ENCODE measurements around the gene POMT1.
"Not testable (repeated sequence)": the region's sequence is repeated elsewhere in the genome, so short reads cannot be mapped to it uniquely, and the experiment has no call there.

POMT1 gene

GRCh38 chr9:131495785-131496184 lies 6.9 kb upstream of the POMT1 start:
- DNase-seq (ENCODE audit: low read depth in 2 of 3, low spot score in 1 of 3): no peak

GRCh38 chr9:131496844-131497405 lies 5.8 kb upstream of the POMT1 start:
- no peak for DNase-seq (ENCODE audit: low read depth in 2 of 3, low spot score in 1 of 3)

- no peak for DNase-seq (ENCODE audit: low read depth in 2 of 3, low spot score in 1 of 3)
Observed at GRCh38 chr9:131499254-131499767, 3.4 kb upstream of the POMT1 start.

GRCh38 chr9:131500377-131500776 lies 2.3 kb upstream of the POMT1 start:
- DNase-seq (ENCODE audit: low read depth in 2 of 3, low spot score in 1 of 3): peak; percentile 43 to 71 (median 52)

- DNase-seq (ENCODE audit: low read depth in 2 of 3, low spot score in 1 of 3): peak; percentile 49 to 53 (median 49)
Observed at GRCh38 chr9:131500939-131501541, 1.7 kb upstream of the POMT1 start.

GRCh38 chr9:131503626-131504465 lies 1.1 kb downstream of the POMT1 start:
- peak; percentile 66 to 76 (median 74) for DNase-seq (ENCODE audit: low read depth in 2 of 3, low spot score in 1 of 3)

- DNase-seq (ENCODE audit: low read depth in 2 of 3, low spot score in 1 of 3): no peak
Observed at GRCh38 chr9:131505012-131505411, 2.3 kb downstream of the POMT1 start.

GRCh38 chr9:131511416-131511815 lies 8.7 kb downstream of the POMT1 start:
- no peak for DNase-seq (ENCODE audit: low read depth in 2 of 3, low spot score in 1 of 3)

- no peak for DNase-seq (ENCODE audit: low read depth in 2 of 3, low spot score in 1 of 3)
Observed at GRCh38 chr9:131511880-131512279, 9.2 kb downstream of the POMT1 start.

- no peak for DNase-seq (ENCODE audit: low read depth in 2 of 3, low spot score in 1 of 3)
Observed at GRCh38 chr9:131513177-131513576, 10.5 kb downstream of the POMT1 start.

- DNase-seq (ENCODE audit: low read depth in 2 of 3, low spot score in 1 of 3): not testable (repeated sequence)
Observed at GRCh38 chr9:131515559-131516031, 12.9 kb downstream of the POMT1 start.

- no peak for DNase-seq (ENCODE audit: low read depth in 2 of 3, low spot score in 1 of 3)
Observed at GRCh38 chr9:131516100-131516499, 13.4 kb downstream of the POMT1 start.

- DNase-seq (ENCODE audit: low read depth in 2 of 3, low spot score in 1 of 3): no peak
Observed at GRCh38 chr9:131516930-131517329, 14.2 kb downstream of the POMT1 start.

GRCh38 chr9:131517761-131518190 lies 15.1 kb downstream of the POMT1 start:
- DNase-seq (ENCODE audit: low read depth in 2 of 3, low spot score in 1 of 3): no peak

- DNase-seq (ENCODE audit: low read depth in 2 of 3, low spot score in 1 of 3): no peak
Observed at GRCh38 chr9:131518553-131518952, 15.8 kb downstream of the POMT1 start.

- DNase-seq (ENCODE audit: low read depth in 2 of 3, low spot score in 1 of 3): no peak
Observed at GRCh38 chr9:131520503-131520902, 17.8 kb downstream of the POMT1 start.

GRCh38 chr9:131521203-131521602 lies 18.5 kb downstream of the POMT1 start:
- DNase-seq (ENCODE audit: low read depth in 2 of 3, low spot score in 1 of 3): no peak

- DNase-seq (ENCODE audit: low read depth in 2 of 3, low spot score in 1 of 3): no peak
Observed at GRCh38 chr9:131521822-131522221, 19.1 kb downstream of the POMT1 start.

GRCh38 chr9:131522257-131523085 lies 19.8 kb downstream of the POMT1 start:
- no peak for DNase-seq (ENCODE audit: low read depth in 2 of 3, low spot score in 1 of 3)

GRCh38 chr9:131523086-131523388 lies 20.3 kb downstream of the POMT1 start:
- DNase-seq (ENCODE audit: low read depth in 2 of 3, low spot score in 1 of 3): no peak

Measured in stimulated activated CD4-positive, alpha-beta T cell treated with anti-CD3 and anti-CD28 coated beads, Interleukin-12 subunit alpha, Interleukin-12 subunit beta, amount 100 ng/mL, for 48 hours (primary cell).